ENCODE data around the gene MX2. TPM values are rescaled to one million over a fixed set of nuclear protein-coding genes. Genes with fewer than 3 reads are reported as not detected.

Gene MX2
- total RNA-seq, 2 donors from 2014 or later, result 1.7 to 4.9 TPM

DNA sequence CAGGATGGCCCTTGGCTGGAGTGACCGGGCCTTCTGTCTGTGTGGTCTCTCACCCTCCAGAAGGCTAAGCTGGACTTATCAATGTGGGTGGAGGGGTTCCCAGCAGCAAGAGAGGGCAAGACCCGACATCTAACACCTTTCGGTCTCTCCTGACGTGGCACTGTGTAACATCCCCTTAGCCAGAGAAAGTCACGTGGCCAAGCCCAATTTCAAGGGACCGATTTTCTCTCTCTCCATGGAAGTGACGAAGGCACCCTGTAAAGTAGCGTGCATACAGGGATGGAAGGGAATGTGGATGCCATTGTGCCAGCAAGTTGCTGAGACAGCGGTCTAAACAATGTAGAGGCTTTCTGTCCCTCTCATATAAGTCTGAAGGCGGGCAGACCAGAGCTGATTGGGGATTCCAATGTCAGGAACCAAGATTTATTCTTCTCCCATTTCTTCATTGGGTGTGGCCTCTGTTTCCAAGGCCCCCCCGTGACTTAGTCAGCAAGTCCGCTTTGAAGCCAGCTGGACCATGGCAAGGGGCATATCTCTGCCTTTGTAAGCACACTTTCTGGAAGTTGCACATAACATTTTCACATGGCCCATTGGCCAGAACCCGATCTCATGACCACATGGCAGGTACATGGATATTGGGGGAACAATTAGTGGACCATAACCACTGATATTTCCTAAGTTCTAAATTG lies 76.7 kb downstream of the MX2 start:
- Histone ChIP-seq H3K27ac (no peak overlapping the region), H3K36me3 (no peaks in the 10 kb centered on the region), H3K9me3 (no peaks in the 10 kb centered on the region), H3K4me1 (replicated peaks) (no peaks in the 10 kb centered on the region), H3K27me3 (replicated peaks; ENCODE audit: insufficient read depth) (no peaks in the 10 kb centered on the region), H3K4me3 (no peak overlapping the region)
- no peak for DNase-seq (ENCODE audit: low spot score)
- 89% methylated on average over 13 of the region's 13 CpGs for WGBS
- TF ChIP-seq POLR2AphosphoS5 (IDR thresholded peaks at IDR 0.05) (no peak), POLR2A (IDR thresholded peaks at IDR 0.05) (no peak)
- TF ChIP-seq, protein P1, sequence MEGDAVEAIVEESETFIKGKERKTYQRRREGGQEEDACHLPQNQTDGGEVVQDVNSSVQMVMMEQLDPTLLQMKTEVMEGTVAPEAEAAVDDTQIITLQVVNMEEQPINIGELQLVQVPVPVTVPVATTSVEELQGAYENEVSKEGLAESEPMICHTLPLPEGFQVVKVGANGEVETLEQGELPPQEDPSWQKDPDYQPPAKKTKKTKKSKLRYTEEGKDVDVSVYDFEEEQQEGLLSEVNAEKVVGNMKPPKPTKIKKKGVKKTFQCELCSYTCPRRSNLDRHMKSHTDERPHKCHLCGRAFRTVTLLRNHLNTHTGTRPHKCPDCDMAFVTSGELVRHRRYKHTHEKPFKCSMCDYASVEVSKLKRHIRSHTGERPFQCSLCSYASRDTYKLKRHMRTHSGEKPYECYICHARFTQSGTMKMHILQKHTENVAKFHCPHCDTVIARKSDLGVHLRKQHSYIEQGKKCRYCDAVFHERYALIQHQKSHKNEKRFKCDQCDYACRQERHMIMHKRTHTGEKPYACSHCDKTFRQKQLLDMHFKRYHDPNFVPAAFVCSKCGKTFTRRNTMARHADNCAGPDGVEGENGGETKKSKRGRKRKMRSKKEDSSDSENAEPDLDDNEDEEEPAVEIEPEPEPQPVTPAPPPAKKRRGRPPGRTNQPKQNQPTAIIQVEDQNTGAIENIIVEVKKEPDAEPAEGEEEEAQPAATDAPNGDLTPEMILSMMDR (IDR thresholded peaks at IDR 0.05), result no peak
- intact Hi-C loops (cut with DNase I), result no loop called here

DNA sequence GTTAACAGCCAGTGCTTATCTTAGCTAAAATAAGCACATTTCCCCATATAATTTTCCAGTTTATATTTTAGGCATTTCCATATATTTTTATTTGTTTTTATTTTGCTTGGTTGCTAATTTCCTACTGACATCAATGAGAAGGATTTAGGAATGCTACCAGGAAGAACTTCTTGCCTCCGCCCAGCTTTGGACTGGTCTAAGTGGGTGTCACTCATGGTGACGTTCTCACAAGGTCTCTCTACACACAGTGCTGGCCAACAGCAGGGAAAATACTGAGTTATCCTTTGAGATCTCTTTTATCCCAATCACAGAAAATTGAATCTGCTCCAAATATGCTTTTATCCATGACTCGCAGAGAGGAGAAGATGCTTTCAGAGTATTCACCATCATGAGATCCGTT lies 77.4 kb downstream of the MX2 start:
- intact Hi-C loops (cut with DNase I), result no loop called here
- 54% methylated on average over 4 of the region's 4 CpGs for WGBS
- Histone ChIP-seq H3K4me3 (no peak overlapping the region), H3K27ac (no peak overlapping the region), H3K4me1 (replicated peaks) (no peaks in the 10 kb centered on the region), H3K9me3 (no peaks in the 10 kb centered on the region), H3K27me3 (replicated peaks; ENCODE audit: insufficient read depth) (no peaks in the 10 kb centered on the region), H3K36me3 (no peaks in the 10 kb centered on the region)
- TF ChIP-seq POLR2A (IDR thresholded peaks at IDR 0.05) (no peak), POLR2AphosphoS5 (IDR thresholded peaks at IDR 0.05) (no peak)
- TF ChIP-seq, protein P1 (IDR thresholded peaks at IDR 0.05), result no peak
- DNase-seq (ENCODE audit: low spot score), result no peak

DNA sequence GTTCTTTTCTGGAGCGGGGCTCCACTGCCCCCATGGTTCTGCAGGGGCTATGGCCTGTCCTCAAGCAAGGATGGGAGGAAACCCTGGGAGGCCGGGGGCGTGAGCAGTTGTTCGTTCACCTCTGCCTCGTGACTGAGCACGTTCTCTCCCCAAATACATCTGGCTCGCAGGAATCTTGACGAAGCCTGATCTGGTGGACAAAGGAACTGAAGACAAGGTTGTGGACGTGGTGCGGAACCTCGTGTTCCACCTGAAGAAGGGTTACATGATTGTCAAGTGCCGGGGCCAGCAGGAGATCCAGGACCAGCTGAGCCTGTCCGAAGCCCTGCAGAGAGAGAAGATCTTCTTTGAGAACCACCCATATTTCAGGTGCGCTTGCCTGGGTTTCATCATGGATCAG lies 79.7 kb downstream of the MX2 start:
- Histone ChIP-seq H3K36me3 (no peaks in the 10 kb centered on the region), H3K4me3 (no peak overlapping the region), H3K4me1 (replicated peaks) (no peaks in the 10 kb centered on the region), H3K27me3 (replicated peaks; ENCODE audit: insufficient read depth) (no peaks in the 10 kb centered on the region), H3K9me3 (no peaks in the 10 kb centered on the region), H3K27ac (no peak overlapping the region)
- intact Hi-C loops (cut with DNase I), result no loop called here
- 94% methylated on average over 14 of the region's 14 CpGs for WGBS
- TF ChIP-seq POLR2A (IDR thresholded peaks at IDR 0.05) (no peak), POLR2AphosphoS5 (IDR thresholded peaks at IDR 0.05) (no peak)
- TF ChIP-seq, protein P1 (IDR thresholded peaks at IDR 0.05), result no peak
- no peak for DNase-seq (ENCODE audit: low spot score)

DNA sequence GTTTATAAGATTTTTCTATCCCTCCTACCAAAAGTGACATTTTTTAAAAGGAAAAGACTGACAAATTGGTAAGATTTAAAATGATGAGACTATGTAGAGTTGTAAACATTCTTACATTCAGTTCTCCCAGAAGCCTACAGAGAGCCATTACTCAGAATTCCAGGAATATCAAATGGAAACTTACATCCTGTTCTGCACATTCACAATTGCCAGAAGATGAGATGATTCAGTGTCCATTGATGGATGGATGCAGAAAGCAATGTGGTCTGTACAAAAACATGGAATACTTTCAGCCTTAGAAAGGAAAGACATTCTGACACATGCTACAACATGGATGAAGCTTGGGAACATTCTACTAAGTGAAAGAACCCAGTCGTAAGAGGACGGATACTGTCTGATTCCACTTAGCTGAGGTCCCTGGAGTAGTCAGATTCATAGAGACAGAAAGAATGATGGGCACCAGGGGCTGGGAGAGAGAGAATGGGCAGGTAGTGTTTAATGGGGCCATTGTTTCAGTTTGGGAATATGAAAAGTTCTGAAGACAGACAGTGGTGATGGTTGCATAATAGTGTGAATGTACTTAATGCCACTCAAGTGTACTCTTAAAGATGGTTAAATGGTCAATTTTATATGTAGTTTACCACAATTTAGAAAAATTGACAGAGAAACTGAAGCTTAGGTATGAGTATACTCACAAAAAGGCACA lies 80.8 kb downstream of the MX2 start:
- Histone ChIP-seq H3K27ac (no peak overlapping the region), H3K4me1 (replicated peaks) (no peaks in the 10 kb centered on the region), H3K36me3 (no peaks in the 10 kb centered on the region), H3K9me3 (no peaks in the 10 kb centered on the region), H3K27me3 (replicated peaks; ENCODE audit: insufficient read depth) (no peaks in the 10 kb centered on the region), H3K4me3 (no peak overlapping the region)
- TF ChIP-seq, protein P1 (IDR thresholded peaks at IDR 0.05), result no peak
- TF ChIP-seq POLR2A (IDR thresholded peaks at IDR 0.05) (no peak), POLR2AphosphoS5 (IDR thresholded peaks at IDR 0.05) (no peak)
- DNase-seq (ENCODE audit: low spot score), result no peak
- intact Hi-C loops (cut with DNase I), result no loop called here
- 94% methylated on average over 2 of the region's 2 CpGs for WGBS

DNA sequence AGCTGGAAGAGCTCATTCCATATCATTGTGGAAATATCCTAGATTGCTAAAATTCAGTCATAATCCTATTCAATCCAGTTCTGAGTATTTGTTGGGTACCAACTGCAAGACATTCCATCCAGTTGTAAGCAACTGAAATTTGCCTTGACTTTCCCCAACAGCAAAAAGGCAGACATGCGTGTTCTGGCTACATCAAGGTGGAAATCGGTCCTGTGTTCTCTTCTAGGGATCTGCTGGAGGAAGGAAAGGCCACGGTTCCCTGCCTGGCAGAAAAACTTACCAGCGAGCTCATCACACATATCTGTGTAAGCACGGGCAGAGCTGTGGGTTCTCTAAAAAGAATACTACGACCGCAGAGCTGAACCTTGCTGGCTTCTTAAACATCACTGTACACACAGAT lies 81.7 kb downstream of the MX2 start:
- H3K9me3 ChIP-seq, result no peaks in the 10 kb centered on the region
- no peak overlapping the region for H3K27ac ChIP-seq
- H3K4me1 ChIP-seq (replicated peaks), result no peaks in the 10 kb centered on the region
- H3K36me3 ChIP-seq, result no peaks in the 10 kb centered on the region
- 95% methylated on average over 7 of the region's 7 CpGs for WGBS
- H3K4me3 ChIP-seq, result no peak overlapping the region
- H3K27me3 ChIP-seq (replicated peaks; ENCODE audit: insufficient read depth), result no peaks in the 10 kb centered on the region
- TF ChIP-seq, protein P1 (IDR thresholded peaks at IDR 0.05), result no peak
- intact Hi-C loops (cut with DNase I), result no loop called here
- DNase-seq (ENCODE audit: low spot score), result no peak
